ENCODE measurements around the gene MICAL1.
"Not testable (repeated sequence)": the region's sequence is repeated elsewhere in the genome, so short reads cannot be mapped to it uniquely, and the experiment has no call there.

The MICAL1 gene

DNA sequence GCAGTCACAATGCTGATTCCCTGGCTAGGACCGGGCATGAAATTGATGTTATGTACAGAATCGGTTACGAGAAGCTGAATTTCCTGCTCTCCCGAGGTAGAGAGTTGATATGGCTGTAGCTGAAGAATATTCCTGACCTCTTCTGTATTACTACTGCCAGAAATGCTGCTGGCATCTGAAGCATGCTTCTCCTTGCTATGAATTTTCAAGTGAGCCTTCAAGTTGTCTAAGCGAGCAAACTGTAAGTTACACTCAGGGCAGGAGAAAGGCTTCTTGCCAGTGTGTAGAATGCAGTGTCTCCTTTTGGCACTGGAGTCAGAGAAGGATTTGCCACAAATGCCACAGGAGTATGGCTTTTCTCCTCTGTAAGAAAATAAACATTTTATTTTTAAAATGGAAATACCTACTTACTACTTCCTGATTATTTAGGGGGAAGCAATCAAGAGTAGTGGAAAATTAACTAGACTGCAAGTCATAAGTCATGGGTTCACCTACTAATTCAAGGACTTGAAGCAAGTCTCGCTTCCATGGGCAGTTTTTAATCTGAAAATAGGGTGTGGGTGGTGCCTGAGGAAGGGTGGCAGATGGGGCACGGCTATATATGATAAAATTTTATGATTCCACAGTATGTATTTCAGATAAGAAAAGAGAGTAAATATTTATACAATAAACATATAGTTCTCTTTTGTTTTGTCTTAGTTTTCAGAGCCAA is 10.8 kb upstream of the MICAL1 start:
- no peak for ATAC-seq
- no peaks in the 10 kb centered on the region for H3K9me3 Mint-ChIP-seq
- H3K36me3 Mint-ChIP-seq, result peaks cover 100% of the 10 kb centered on the region
- H3K4me3 Mint-ChIP-seq, result no peak overlapping the region
- DNase-seq (ENCODE audit: low spot score in 2 of 2), result peak in 1 of 2 donors; percentile 28
- no peak overlapping the region for H3K27ac Mint-ChIP-seq
- peaks cover 25% of the 10 kb centered on the region for H3K4me1 Mint-ChIP-seq

DNA sequence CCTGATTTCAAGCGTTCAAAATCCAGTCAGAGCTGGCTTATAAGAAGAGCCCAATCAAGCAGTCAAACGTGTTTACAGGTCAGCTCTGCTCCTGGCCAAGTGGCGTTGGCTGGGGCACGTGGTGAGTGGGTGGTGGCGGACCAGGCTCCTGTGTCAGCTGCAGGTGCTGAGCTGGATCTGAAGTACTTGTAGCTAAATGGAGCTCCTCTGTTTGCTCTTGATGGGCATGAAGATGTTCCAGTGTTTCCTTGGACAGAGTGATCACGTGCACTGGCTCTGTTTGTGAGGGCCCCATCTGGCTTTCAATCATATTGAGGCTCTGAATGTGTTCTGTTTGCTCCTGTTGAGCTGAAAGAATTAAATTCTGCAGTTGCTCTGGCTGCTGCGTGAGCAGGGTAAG is 10.2 kb upstream of the MICAL1 start:
- DNase-seq (ENCODE audit: low spot score in 2 of 2) (peak in 1 of 2 donors; percentile 36), ATAC-seq (no peak)
- Mint-ChIP-seq H3K9me3 (no peaks in the 10 kb centered on the region), H3K27ac (no peak overlapping the region), H3K4me1 (peaks cover 19% of the 10 kb centered on the region), H3K4me3 (no peak overlapping the region), H3K36me3 (peaks cover 100% of the 10 kb centered on the region)

DNA sequence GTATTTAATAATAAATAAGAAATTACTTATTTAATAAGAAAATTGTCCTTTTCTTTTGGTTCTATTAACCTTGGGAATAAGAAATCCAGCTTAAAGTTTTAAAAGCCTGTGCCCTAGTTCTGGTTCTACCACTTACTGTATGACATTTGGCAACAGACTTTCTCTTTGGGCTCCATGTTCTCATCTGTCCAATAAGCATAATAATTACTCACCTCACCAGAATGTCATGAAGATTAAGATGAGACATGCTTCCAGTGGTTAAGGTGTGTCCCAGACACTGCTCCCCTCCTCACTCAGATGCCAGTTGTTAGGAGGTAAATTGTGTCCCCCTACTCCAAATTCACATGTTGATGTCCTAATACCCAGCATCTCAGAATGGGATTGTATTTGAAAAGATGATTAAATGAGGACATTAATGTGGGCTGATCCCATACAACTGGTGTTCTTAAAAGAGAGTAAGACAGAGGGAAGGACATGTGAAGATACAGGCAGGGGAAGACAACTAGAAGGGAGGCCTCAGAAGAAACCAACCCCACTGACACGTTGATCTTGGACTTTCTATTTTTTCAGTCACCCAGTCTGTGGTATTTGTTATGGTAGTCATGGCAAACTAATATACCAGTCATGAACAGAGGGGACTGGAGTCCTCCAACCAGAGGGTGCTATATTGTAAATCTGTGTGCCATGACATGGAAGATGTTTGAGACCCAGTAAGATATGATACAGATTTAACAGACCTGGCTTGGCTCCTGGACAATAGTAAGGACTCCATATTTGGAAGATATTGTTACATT is 6.4 kb upstream of the MICAL1 start:
- peak; percentile 52 for ATAC-seq
- peaks cover 35% of the 10 kb centered on the region for H3K4me1 Mint-ChIP-seq
- H3K9me3 Mint-ChIP-seq, result no peaks in the 10 kb centered on the region
- H3K4me3 Mint-ChIP-seq, result no peak overlapping the region
- H3K36me3 Mint-ChIP-seq, result peaks cover 83% of the 10 kb centered on the region
- no peak for DNase-seq (ENCODE audit: low spot score in 2 of 2)
- peak overlapping the region; percentile 64 for H3K27ac Mint-ChIP-seq

DNA sequence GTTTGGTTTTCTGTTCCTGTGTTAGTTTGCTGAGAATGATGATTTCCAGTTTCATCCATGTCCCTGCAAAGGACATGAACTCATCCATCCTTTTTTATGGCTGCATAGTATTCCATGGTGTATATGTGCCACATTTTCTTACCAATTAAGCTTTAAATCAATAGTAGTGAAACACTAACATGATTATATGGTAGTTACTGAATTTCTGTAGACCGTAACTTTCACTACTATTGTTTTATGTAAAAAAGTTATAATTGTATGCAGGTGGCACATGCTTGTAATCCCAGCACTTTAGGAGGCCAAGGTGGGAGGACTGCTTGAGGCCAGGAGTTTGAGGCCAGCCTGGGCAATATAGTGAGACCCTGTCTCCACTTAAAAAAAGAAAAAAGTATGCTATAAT is 5.6 kb upstream of the MICAL1 start:
- not testable (repeated sequence) for H3K4me3 Mint-ChIP-seq; ATAC-seq; H3K27ac Mint-ChIP-seq; DNase-seq (ENCODE audit: low spot score in 2 of 2); H3K9me3 Mint-ChIP-seq
- H3K36me3 Mint-ChIP-seq, result peaks cover 76% of the 10 kb centered on the region
- H3K4me1 Mint-ChIP-seq, result peaks cover 42% of the 10 kb centered on the region

DNA sequence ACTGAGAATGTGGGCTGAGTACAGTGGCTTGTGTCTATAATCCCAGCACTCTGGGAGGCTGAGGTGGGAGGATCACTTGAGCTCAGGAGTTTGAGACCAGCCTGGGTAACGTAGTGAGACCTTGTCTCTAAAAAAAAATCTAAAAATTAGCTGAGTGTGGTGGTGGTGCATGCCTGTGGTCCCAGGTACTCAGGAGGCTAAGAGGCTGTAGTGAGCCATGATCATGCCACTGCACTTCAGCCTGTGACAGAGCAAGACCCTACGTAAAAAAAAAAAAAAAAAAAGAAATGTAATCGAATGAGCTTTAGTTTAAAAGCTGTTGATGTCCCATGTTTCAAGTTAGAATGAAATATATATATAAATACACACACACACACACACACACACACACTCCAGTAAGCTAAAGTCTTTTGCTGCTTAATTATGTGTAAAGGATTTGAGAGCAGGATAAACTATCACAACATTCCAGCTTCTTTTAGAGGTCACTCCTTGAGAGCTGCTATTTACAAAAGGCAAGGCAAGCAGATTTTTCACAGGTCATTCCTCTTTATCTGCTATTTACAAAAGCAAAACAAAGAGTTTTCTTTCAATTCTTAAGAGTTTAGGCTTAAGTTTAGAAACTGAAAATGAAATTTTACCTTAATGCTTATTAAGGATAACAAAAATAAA is 4.7 kb upstream of the MICAL1 start:
- no peak for DNase-seq (ENCODE audit: low spot score in 2 of 2)
- Mint-ChIP-seq H3K27ac (no peak overlapping the region), H3K9me3 (no peaks in the 10 kb centered on the region), H3K4me1 (peaks cover 44% of the 10 kb centered on the region), H3K36me3 (peaks cover 70% of the 10 kb centered on the region), H3K4me3 (no peak overlapping the region)
- ATAC-seq, result no peak

DNA sequence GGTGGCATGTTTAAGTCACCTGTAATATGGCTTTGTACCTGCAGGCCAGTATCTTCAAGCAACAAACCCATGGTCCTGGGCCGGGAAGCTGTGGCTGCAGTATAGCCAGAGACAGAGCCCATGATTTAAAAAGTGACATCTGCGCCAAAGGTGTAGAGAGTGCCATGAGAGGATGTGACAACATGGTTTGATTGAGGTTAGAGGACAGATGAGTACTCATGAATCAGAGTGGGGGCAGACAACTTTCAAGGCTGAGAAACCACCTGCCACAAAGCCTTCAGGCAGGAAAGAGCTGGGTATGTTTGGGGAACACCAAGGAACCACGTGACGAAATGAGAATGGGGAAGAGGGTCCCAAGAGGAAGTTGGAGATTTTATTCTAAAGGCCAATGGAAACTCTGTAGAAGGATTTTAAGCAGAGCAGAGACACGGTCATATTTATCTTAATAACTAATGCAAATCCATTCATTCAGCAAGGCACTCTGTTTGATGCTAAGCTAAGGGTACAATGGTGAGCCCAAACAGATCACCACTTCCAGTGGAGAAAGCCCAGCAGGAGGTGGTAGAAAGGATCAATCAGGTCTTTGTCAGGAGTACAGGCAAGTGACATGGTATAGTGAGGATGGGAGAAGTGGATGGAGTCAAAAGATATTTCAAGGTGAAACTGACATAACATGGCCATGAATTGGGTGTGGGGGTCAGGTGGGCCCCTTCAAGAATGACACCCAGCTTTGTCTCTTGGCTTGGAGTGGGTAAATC is 3.4 kb upstream of the MICAL1 start:
- peaks cover 51% of the 10 kb centered on the region for H3K4me1 Mint-ChIP-seq
- DNase-seq (ENCODE audit: low spot score in 2 of 2) (peak in 1 of 2 donors; percentile 78), ATAC-seq (peak; percentile 80)
- no peaks in the 10 kb centered on the region for H3K9me3 Mint-ChIP-seq
- H3K4me3 Mint-ChIP-seq, result peak overlapping the region; percentile 0
- peaks cover 69% of the 10 kb centered on the region for H3K36me3 Mint-ChIP-seq
- no peak overlapping the region for H3K27ac Mint-ChIP-seq

DNA sequence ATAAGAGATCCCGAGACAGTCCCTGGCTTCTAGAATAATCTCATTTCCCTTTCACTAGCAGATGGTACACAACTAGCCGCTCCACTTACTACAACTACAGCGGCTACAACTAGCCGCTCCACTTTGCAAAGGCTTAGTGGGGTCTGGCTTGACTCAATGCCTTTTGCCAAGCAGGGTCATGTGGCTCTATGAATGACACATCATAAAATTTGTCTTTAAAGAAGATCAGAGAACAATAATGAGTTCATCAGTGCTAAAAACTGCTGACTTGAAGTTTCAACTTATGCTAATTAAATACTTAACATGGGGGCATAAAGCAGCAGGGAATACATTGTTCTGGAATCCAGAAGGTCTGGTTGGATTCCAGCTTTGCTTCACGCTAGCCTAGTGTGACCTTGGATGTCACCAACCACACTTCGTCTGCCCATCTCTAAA is 2.0 kb upstream of the MICAL1 start:
- Mint-ChIP-seq H3K4me1 (peaks cover 56% of the 10 kb centered on the region), H3K36me3 (peaks cover 62% of the 10 kb centered on the region), H3K9me3 (no peaks in the 10 kb centered on the region), H3K27ac (peak overlapping the region; percentile 61), H3K4me3 (no peak overlapping the region)
- ATAC-seq (no peak), DNase-seq (ENCODE audit: low spot score in 2 of 2) (no peak)

DNA sequence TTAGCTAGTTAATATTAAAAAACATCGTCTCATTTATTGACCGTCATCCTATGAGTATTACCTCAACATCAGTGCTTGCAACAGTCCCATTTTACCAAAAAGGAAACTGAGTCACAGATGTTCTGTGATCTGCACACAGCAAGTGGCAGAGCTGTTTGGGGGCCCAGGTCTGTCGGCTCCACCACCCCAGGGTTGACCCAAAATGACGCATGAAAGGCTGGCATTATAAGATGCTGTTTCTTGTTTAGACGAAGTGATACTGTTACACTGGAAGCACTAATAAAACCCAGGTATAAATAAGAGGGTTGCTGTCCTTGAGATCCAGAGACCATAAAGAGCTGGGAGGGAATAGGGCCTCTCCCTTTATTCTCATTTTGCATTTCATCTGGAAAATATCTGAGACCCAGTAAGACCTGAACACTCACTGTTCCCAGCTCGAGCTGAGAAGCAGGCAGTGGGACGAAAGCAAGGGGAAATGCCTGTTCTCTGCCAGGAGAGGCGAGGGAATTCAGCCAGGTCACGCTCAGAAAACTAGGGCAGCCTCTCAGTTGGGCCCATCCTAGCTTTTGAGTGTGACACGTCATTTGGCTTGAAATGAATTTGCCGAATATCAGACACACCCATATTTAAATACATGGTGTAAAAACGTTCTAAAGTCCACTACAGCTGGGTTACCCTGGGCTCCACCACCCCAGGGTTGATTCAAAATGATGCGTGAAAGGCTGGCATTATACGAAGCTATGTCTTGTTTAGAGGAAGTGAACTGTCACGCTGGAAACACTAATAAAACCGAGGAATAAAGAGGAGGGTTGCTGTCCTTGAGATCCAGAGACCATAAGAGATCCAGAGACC is 1.4 kb upstream of the MICAL1 start:
- Mint-ChIP-seq H3K4me3 (peak overlapping the region; percentile 98), H3K27ac (peak overlapping the region; percentile 61), H3K36me3 (peaks cover 55% of the 10 kb centered on the region), H3K9me3 (no peaks in the 10 kb centered on the region), H3K4me1 (peaks cover 56% of the 10 kb centered on the region)
- ATAC-seq, result no peak
- no peak for DNase-seq (ENCODE audit: low spot score in 2 of 2)

DNA sequence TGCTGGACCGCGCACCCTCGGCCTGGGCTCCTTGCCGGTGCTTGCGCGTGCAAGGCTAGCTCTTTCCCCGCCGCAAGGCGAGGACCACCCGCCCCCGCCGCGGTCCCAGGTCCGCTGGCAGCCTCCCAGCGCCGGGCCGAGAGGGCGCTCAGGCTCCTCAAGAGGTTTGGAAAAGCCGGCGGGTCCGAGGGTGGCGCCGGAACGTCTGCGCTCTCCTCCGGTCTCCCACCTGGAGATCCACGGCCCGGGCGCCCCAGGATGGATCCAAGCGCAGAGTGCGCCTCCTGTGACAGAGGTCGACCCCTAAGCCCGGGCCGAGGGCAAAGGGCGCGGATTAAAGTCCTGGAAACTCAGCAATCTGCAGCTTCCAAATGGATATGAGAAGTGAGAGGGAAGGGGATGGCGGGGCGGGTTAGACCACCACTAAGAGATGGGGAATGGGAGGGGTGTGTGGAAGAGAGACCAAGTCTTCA is 575 bp upstream of the MICAL1 start:
- peaks cover 56% of the 10 kb centered on the region for H3K4me1 Mint-ChIP-seq
- no peaks in the 10 kb centered on the region for H3K9me3 Mint-ChIP-seq
- DNase-seq (ENCODE audit: low spot score in 2 of 2), result no peak
- no peak for ATAC-seq
- H3K27ac Mint-ChIP-seq, result no peak overlapping the region
- peak overlapping the region; percentile 98 for H3K4me3 Mint-ChIP-seq
- H3K36me3 Mint-ChIP-seq, result peaks cover 53% of the 10 kb centered on the region

DNA sequence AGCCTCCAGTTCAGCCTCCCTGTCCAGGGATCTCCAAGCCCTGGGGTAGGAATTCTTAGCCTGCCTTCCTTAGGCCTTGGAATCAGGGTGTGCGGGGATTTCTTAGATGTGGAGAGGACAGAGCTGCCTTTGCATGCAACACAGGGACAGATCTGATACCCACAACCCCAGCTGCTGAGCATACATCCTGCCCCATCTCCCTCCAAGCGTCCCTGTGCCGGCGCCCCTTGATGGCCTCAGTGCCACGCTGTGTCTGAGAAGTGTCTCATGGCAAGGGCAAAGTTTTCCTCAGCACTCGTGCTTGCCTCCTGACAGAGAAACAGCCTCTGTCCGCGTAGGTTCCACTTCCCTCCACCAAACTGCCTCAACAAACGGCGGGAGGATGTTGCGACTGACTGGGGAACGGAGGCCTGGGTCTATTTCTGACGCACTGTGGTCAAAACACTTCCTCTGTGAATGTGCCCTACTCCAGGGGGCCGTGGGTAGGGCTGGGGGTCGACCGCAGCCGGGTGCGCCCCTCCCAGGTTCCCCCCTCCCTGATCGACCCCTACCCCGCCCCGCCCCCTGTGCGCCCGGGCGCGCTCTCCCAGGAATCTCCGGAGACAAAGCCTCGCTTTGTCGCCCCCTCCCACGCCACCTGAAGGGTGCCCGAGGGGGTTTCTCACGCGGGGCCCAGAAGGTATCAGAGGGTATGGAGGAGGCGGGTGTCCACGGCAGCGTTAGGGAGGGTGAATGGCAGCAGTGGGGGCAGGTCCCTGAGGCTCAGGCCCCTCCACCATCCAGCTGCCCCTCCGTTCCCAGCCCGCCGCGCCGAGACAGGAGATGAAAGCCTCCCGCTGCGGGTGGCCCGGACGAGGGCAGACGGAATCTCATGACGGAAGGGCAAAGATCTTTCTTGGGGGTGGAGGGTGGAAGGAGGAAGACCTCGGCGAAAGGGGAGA is 806 bp downstream of the MICAL1 start:
- H3K36me3 Mint-ChIP-seq, result peaks cover 50% of the 10 kb centered on the region
- DNase-seq (ENCODE audit: low spot score in 2 of 2) (peak; percentile 49 to 85), ATAC-seq (peak; percentile 66)
- peak overlapping the region; percentile 97 for H3K27ac Mint-ChIP-seq
- peak overlapping the region; percentile 98 for H3K4me3 Mint-ChIP-seq
- peaks cover 67% of the 10 kb centered on the region for H3K4me1 Mint-ChIP-seq
- H3K9me3 Mint-ChIP-seq, result no peaks in the 10 kb centered on the region

DNA sequence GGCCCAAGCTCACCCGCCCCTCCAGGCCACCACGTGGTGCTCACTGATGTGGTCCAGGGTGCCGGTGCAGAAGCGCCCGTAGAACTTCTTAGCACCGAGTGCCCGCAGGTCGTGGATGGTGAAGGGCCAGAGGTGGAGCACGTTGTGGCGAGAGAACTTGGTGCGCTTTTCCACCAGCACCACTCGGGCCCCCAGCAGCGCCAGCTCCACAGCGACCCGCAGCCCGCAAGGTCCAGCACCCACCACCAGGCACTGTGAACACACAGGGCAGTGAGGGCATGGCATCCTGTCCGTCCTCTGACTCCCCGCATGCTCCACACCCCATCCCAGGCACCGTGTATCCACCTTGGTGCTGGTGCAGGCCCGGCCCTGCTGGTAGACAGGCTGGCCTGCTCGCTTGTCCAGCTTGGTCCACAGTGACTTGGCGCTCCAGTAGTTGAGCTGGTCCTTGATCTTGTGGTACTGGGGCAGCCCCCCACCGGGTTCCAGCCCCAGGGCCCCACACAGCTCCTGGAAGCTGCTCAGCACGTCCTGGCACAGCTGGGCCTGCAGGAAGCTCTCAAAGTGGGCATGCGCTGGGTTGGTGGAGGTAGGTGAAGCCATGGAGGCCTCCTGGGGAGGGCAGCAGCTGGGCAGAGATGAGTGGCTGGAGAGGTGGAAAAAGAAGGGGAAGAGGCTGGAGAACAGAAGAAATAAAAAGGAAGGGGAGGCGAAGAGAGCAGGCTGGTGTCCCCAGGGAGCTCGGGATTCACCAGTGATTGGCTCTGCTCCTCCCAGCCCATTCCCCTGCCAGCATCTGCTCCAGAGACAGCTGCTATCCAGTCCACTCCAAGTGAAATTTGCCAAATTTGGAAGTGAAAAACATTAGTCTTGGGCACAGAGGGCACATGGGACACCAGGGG is 1.7 kb downstream of the MICAL1 start:
- peaks cover 50% of the 10 kb centered on the region for H3K36me3 Mint-ChIP-seq
- H3K4me3 Mint-ChIP-seq, result peak overlapping the region; percentile 98
- H3K4me1 Mint-ChIP-seq, result peaks cover 61% of the 10 kb centered on the region
- no peaks in the 10 kb centered on the region for H3K9me3 Mint-ChIP-seq
- H3K27ac Mint-ChIP-seq, result peak overlapping the region; percentile 97
- DNase-seq (ENCODE audit: low spot score in 2 of 2) (no peak), ATAC-seq (no peak)

DNA sequence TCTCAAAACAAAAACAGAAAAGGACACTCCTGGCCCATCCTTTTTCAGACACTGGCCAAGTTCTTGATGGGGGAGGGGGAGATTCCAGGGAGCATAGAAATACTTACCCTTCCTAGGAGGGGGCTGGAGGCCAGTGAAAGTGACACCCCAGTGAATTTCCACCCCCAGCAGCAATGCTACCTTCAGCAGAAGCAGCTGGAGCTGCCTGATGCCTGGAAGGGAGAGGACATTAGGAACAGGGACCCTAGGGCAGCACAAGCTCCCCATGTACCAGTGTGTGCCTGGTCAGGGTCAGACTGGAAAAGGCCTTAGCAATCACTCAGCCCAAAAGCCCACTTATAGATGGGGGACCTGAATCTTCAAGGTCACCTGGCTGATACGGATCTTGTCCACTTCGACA is 2.4 kb downstream of the MICAL1 start:
- no peak overlapping the region for H3K27ac Mint-ChIP-seq
- H3K9me3 Mint-ChIP-seq, result no peaks in the 10 kb centered on the region
- no peak for ATAC-seq
- H3K4me1 Mint-ChIP-seq, result peaks cover 61% of the 10 kb centered on the region
- H3K4me3 Mint-ChIP-seq, result no peak overlapping the region
- H3K36me3 Mint-ChIP-seq, result peaks cover 49% of the 10 kb centered on the region
- DNase-seq (ENCODE audit: low spot score in 2 of 2), result no peak
